ENCODE results near the gene NINJ2. TPM values are rescaled to one million over a fixed set of nuclear protein-coding genes. Genes with fewer than 3 reads are reported as not detected.

The NINJ2 gene
- polyA plus RNA-seq, 1 donor: 1.3 TPM

DNA sequence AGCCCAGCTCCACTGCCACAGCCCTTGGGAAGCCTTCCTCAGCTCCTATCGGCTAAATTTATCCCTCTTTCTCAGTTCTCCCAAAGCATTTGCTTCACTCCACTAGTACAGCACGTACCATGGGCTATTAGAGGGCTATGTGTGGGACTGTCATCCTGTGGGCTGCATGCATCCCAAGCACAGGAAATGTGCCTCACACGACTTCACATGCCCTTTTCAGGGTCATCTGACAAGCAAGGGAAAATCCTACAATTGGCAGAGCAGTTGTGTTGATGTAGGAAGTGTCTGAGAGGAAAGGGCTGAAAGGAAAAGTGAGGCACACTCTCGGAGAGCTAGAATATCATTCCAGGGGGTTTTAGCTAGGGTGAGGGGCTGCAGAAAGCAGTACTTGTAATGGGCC lies 47.6 kb downstream of the NINJ2 start:
- no peak for DNase-seq

DNA sequence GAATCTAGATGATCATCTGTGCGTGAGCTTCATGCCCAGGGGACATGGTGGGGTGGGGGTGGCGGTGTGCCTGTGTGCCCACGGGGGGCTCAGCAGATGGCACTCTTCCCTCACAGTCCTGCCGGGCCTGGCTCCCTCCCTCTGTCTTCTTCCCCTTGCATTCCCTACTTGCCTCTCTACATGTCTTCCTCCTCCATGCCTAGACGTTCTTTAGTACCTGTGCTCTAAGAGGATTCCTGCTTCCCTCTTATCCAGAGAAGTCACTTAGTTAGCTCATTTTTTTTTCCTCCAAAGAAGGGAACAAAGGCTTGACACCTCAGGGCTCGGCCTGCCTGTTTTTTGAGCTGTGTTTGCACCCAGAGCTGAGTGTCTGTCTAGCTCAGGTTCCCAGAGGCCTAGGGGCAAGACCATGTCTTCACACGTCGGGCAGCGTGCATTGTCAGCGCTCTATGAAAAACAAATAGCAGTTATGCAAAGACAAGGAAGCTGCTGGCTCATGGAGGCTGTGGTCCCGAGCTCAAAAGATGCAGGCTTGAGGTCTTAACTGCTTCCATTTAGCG lies 48.8 kb downstream of the NINJ2 start:
- no peak for DNase-seq

DNA sequence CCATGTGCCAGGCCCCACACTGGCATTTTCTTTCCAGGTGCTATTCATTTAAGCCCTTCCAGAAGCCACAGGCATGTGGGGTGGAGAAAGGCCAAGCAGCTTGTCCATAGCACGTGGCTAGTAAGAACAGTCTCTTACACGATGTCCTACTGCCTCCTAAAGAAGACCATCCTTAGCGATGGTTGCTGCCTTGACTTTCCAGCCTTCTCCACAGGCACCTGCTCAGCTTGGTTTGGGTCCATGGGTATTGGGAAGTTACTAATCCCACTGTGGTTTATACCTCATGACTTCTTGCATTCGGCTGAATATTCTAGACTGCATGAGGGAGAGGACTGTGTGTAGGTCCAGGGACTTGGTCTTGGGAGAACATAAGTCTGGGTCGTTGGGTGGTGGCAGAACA lies 49.2 kb downstream of the NINJ2 start:
- DNase-seq: no peak

DNA sequence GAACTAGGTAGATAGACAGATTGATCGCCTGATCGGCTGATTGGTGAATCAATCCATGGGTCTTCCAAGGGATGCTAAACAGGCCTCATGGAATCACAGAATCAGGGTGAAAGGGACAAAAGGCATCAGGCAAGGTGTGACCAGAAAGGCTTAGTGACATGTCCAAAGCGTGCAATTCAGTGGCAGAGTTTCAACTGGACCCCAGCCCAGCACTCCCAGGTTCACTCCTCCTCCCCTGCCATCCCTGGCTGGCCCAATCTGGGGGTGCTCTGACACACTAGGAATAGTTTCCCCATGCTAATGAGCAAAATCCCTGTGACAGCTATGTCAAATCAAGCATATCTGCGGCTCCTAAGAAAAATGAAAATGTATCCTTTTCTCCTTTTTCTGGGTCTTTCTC lies 50.4 kb downstream of the NINJ2 start:
- DNase-seq: no peak

DNA sequence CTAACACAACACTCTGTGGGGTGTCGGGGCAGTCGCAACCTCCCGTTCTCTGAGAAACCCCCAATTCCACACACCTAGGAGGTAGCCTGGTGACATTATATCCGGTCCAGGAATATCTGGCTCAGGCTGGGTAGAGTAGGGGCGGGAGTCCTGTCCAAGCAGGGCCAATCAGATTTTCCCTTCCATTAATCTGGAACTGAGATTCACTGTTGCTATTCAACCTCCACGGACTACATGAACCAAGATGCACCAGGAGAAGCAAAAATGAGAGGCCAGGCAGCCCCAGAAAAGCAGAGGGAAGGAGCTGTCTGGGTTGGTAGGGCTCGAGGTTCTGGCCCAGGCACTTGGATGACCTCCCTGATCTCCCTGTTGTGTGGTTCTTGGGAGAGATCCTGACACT lies 51.0 kb downstream of the NINJ2 start:
- no peak for DNase-seq

DNA sequence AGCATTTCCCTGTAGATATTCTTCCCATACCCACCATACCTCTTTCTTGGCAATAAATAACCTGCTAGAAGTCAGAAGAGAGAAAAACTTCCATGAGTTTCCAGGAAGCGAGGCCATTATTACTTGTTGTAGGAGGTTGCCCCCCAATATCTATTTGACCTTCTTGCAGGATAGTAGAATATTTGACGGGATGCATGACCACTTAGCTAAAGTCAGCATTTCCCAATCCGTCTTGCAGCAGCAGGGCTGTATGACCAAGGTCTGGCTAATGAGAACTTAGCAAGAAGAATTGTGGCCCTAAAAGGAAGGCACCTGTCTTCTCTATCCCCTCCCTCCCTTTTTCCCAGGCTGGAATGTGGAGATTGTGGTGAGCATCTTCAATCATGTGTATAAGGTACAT lies 51.5 kb downstream of the NINJ2 start:
- no peak for DNase-seq

DNA sequence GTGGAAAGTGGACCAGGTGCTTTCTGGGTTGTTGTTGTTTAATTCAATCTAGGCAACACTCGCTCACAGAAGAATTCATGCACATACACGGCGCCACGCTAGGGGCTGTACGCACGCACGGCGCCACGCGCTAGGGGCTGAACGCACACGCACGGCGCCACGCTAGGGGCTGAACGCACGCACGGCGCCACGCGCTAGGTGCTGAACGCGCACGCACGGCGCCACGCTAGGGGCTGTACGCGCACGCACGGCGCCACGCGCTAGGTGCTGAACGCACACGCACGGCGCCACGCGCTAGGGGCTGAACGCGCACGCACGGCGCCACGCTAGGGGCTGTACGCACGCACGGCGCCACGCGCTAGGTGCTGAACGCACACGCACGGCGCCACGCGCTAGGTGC lies 54.3 kb downstream of the NINJ2 start:
- DNase-seq: no peak

DNA sequence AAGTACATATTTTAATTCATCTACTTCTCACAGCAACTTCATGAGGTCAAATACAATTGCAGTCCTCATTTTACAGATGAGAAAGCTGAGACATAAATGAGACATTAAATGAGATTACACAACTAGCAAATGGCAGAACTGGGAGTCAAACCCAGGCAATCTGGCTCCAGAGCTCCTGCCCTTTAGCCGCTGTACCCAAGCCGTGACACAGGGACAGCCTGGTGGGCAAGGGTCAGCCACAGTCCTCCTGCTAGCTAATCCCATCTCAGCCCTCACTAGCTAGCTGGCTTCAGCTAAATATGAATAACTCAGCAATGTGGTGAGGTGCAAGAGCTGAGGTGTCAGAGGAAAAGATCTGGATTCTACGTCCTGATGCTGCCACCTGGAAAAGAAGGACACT lies 54.8 kb downstream of the NINJ2 start:
- no peak for DNase-seq

DNA sequence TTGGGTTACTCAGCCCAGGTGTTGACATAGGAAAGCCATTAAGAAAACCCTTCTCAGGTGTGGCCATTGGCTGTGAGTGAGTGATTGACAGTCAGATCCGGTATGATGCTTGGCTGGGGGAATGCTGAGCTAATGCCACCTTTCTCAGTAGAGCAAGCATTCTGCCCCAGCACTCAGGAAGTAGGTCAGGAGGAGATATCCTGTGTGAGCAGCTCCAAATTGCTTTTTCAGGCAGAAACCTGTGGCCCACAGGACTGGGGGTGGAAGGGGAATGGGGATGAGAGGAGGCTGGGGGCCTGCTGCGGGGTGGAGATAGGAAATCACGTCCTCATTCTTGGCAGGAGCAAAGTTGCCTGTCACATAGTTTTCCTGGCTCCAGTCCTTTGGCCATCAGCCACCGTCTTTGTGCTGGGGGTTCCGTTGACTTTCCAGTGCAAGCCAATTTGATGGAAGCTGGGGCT lies 55.7 kb downstream of the NINJ2 start:
- no peak for DNase-seq

DNA sequence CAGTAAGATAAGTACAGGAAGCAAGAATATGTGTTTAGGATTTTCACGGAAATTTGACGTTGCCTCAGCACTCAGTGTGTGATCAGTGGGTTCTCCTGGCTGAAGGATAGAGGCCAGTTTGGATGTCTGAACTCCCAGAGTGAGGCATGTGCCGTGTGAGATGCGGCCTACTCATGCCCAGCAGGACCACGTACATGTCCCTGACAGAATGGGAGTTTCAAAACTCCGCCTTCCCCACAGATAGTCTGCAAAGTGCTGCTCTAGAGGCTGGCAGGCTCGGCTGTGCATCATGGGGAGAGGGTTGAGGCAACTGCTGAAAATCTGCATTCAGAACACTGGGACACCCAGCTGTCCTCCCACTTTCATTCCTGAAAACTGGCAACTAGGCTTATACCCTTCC lies 58.3 kb downstream of the NINJ2 start:
- no peak for DNase-seq

DNA sequence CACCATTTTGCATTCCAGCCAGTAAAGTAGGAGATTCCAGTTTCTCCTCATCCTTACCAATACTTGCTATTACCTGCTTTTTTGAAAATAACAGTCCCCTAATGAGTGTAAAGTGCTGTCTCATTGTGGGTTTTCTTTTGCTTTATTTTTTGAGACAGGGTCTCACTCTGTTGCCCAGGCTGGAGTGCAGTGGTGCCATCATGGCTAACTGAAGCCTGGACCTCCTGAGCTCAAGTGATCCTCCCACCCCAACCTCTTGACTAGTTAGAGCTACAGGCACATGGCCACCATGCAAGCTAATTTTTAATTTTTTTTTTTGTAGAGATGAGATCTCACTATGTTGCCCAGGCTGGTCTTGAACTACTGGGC lies 60.6 kb downstream of the NINJ2 start:
- DNase-seq: no peak

DNA sequence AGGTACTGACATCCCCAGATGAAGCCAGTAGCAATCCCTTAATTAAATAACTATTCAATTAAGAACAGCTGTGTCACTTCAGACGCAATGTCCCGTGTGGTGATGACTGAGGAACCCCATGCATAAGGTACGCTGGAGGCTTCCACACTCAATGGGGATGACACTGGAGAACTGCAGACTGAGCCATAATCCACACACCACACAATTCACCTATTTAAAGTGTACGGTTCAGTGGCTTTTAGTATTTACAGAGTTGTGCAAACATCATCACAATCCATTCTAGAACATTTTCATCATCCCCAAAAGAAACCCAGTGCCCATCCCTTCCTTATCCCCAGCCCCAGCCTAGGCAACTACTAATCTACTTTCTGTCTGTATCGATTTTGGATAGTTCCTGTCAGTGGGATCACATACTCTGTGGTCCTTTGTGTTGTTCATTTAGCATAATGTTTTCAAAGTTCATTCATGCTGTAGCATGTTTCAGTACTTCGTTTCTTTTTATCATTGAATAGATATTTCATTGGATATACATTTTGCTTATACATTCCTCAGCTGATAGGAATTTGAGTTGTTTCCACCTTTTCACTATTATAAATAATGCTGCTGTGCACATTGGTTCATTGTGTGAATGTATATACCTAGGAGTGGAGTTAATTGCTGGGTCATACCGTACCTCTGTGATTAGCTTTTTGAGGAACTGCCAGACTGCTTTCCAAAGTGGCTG lies 61.1 kb downstream of the NINJ2 start:
- DNase-seq: no peak

DNA sequence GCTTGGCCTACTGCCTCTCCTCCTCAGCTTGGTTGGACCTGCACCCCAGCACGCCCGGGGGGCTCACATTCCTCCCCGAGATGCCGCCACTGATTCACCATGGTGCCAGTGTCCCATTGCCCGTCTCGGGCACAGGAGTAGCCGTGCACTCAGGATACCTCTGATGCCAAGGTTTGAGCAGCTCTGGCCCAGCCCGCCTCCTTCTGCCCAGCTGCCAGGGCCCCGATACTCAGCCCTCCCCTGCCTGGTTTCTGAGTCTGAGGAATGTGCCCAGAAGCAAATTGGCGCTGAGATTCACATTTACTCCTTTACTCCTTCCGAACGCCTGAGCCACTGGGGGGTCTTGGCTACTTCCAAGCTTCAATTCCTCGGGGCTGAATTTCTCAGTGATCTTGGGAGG lies 63.5 kb downstream of the NINJ2 start:
- no peak for DNase-seq

DNA sequence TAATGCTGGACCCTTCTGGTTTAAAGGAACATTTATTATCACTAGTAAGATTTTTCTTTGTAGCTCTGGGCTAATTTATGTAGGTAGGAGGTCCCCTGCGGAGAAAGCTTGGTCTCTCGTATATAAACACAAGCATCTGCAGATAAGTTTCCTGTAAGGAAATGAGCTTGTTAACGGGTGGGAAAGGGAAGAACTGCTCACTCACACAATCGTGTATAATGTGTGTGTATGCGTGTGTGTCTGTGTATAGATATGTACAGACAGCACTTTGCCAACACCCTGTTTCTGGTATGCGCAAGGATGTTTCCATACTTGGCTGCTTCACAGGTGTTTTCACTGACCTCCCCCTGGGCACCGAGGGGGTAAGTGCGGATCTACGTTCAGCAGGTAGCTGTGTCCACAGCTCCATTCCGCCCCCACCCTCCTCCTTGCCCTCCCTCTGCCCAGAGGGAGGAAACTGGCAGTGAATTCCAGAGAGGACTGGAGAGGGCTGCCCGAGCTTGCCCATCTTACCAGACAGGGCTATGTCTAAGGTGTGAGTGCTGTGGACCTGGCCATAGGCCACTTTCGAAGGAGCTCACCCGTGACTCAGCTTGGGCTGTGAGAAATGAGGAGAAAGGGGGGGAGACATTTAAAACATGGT lies 65.2 kb downstream of the NINJ2 start:
- no peak for DNase-seq

DNA sequence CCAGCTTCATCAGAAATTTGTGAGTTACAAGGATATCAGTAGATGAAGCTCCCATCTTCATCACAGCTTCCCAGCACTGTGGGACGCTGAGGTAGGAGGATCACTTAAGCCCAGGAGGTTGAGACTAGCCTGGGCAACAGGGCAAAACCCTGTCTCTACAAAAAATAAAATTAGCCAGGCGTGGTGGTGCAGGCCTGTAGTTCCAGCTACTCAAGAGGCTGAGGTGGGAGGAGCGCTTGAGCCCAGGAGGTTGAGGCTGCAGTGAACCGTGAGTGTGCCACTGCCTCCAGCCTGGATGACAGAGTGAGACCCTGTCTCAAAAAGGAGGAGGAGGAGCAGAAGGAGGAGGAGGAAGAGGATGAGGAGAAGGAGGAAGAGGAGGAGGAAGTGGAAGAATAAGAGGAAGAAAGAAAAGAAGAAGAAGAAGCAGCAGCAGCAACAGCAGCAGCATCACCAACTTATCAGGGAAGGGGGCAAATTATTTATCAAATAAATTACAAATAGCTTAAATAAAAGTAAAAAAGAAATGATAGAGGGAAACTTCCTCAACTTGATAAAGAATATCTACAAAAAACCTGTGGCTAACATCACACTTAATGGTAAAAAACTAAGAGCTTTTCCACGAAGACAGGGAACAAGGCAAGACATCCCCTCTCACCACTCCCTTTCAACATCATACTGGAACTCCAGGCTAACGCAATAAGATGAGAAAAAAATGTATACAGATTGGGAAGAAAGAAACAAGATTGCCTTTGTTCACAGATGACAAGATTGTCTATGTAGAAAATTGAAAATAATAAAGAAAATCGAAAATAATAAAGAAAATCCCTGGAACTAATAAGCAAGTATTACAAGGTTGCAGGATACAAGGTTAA lies 69.6 kb downstream of the NINJ2 start:
- no peak for DNase-seq

DNA sequence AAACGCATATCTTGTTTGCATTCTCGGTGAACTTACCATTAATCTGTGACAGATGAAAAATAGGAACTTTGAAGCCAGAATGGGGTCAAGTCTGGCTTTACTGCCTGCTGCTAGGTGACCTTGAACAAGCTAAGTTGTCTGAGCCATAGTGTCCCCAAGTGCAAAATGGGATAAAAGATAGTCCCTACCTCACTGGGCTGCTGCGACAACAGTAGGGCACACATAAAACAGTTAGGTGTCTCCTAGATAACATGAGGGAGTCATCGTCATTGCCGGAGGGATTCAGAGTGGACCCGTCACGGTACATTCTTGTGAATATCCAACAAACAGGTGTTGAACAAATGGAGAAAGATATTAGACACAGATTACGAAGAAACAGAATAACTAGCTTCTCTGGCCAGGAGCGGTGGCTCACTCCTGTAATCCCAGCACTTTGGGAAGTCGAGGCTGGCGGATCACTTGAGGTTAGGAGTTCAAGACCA lies 71.2 kb downstream of the NINJ2 start:
- no peak for DNase-seq

DNA sequence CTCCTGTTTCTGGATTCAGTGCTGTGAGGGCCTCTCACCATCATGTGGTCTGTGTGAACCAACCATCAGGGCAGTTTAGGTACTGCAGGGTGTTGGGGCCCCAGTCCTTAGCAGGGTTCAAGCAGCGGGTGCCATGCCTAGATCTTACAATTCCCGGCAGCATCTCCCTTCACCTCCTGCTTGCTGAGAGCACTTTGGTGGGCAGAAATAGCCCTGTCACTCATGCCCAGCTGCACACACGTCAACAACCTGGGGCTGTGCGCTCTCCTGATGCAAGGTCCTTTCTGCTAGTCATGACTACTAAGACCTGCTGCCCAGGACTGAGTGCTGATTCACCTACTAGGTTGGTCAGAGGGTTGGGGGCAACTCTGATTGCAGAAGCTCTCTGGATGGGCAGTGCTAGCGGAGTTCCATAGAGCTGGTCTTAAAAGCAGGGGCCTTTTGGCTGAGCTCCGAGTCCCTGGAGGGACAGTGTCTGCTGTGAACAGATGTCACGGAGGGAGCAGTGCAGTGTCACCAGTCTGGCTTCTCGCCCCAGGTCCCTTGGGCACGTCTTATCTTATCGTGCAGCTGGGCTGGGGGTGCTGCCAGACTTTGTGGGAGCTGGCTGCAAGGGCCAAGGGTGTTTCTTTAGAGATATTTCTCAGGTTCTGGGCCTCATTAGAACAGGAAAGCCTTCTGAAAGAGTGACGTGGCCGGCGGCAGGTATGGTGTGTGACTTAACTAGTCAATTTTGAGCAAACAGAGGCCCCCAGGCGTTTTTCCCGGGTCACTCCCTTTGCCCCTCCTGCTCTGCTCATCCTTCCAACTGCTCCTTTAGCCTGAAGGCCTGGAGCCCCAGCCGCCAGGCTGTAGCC lies 71.8 kb downstream of the NINJ2 start:
- DNase-seq: no peak

DNA sequence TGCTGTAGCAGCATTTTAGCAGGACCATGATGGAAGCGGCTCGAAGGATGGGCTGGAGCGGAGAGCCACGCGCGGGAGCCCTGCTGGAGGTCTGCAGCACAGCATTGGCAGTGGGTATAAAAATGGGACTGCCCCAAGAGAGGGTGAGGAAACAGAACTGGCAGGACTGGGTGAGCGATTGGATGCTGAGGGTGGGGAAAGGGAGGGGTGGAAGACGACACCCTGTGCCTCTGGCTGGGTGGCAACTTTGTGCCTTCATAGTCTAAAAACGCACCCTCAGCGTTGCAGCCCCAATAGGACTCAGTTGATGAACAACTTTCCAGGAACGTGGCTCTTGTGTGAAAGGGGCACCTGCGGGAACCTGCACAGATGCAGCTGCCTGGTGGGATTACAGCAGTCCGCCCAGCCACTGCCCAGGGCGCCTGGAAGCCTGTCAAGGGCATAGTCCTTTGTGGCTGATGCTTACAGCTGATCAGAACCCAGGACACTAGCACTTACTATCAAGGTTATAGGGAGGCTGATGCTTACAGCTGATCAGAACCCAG lies 73.0 kb downstream of the NINJ2 start:
- DNase-seq: no peak

DNA sequence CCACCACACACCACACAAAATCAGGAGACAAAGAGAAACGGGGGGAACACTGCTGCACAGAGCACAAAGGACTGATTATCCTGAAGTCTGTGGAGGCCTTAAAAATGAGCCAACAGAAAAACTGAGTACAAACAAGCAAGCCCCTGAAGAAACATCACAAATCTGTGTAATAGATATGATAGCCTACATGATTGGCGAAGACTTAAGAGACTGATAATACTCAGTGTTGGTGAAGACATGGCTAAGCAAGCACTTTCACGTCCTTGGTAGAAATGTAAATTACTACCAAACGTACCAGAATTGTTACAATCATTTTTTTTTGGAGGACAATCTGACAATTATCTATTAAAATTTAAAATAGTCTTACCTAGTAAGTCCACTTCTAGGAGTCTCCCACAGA lies 74.6 kb downstream of the NINJ2 start:
- no peak for DNase-seq

DNA sequence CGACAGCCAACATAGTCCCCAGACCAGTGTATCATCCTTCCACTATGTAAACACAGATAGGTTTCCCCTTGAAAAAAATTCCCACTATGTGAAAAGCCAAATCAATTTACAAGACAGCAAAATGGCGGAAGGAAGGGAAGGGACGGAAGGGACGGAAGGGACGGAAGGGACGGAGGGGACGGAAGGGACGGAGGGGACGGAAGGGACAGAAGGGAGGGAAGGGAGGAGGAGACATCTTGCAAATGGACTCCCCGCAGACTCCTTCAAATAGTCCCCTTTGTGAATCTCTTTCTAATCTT lies 75.3 kb downstream of the NINJ2 start:
- no peak for DNase-seq
